GM18526 (cell line): Measurements from ENCODE around the gene EPHA1.

Experiments used
- POLR2A ChIP-seq: IDR thresholded peaks from 3 replicates; pipeline ENCODE4 v1.6.1; 2011; ENCODE audit not compliant: insufficient read length; ENCODE audit errors: extremely low read depth

Gene EPHA1

DNA sequence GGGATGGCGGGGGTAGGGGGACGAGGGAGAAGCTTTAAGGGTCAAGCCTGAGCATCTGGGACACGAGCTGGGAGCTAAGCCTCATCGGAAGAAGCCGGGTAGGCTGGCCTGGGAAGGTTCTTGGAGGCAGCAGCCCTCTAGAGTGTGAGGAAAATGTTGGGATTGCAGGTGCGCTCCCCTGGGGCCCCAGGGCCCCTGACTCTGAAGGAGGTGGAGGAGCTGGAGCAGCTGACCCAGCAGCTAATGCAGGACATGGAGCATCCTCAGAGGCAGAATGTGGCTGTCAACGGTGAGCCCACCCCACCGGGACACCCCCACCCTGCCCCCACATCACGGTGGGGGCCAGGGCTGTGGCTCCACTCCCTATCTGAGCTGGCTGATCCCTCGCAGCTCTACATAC is 20.6 kb downstream of the EPHA1 start:
- TF ChIP-seq POLR2A, result no peak

DNA sequence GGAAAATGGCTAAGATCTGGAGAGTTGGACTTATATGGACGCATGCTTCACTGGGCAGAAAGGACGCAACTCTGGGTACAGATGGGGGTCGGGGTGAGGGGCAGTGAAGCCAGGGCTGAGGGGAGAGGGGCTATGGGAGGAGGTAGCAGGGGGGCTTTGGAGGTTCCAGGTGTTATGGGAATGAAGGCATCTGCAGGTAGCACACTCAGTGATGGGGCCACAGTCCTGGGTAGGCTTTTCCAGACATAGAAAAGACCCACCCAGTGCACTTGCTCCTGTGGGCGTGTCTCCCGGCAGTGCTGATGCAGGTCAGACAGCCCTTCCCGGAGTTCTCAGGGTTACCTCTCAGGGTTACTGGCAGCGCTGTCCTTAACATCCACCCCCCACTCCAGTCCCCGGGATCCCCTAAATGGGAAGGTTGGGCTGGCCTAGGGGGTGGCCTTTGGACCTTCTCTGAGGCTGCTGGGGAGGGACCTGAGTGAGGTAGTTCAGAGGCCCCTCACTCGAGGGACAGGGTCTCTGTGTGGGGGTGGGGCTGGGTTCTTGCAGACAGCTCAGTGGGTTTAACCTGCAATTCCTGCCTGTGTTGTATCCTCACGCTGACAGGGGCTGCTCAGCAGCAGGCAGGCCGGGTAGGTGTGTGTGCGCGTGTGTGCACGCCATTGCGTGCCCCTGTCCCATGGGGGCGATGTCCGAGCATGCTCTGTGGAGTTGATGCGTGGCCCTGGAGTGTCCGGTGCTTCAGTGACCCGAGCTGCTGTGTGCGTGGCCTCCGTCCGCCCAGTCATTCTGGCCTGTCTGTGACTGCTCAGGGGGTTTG is 21.3 kb downstream of the EPHA1 start:
- no peak for TF ChIP-seq POLR2A

DNA sequence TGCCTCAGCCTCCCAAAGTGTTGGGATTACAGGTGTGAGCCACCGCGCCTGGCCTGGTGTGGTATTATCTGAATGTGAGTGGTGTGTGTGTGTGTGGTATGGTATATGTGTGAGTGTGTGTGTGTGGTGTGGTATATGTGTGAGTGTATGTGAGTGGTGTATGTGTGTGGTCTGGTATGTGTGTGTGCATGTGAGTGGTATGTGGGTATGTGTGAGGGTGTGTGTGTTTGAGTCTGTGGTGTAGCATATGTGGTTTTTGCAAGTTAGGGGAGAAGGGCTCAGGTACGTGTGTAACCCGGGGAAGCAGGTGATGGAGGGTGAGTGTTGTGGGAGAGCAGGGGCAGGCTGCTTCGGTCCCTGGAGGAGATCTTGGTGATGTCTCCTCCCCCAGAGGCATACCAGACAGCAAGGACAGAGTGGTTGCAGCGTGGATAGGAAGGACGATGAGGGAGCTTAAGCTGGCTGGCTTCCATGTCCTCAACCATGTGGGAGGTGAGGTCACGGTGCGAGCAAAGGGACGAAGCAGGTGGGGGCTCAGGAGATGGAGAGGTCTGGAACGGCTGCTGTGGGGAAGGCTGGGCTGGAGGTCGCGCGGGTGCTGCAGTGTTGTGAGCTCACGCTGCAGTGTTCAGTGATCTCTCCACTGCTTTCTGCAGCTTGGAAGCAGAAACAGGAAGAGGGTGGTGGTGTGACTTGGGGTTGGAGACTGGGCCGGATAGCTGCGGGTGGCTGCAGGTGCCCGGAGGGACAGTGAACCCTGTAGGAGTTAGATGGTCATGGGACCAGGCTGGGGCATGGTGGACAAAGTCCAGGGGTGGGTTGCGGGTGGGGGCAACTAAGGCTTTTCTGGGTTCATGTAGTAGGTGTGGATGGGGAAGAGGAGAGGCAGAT is 22.5 kb downstream of the EPHA1 start:
- no peak for TF ChIP-seq POLR2A

DNA sequence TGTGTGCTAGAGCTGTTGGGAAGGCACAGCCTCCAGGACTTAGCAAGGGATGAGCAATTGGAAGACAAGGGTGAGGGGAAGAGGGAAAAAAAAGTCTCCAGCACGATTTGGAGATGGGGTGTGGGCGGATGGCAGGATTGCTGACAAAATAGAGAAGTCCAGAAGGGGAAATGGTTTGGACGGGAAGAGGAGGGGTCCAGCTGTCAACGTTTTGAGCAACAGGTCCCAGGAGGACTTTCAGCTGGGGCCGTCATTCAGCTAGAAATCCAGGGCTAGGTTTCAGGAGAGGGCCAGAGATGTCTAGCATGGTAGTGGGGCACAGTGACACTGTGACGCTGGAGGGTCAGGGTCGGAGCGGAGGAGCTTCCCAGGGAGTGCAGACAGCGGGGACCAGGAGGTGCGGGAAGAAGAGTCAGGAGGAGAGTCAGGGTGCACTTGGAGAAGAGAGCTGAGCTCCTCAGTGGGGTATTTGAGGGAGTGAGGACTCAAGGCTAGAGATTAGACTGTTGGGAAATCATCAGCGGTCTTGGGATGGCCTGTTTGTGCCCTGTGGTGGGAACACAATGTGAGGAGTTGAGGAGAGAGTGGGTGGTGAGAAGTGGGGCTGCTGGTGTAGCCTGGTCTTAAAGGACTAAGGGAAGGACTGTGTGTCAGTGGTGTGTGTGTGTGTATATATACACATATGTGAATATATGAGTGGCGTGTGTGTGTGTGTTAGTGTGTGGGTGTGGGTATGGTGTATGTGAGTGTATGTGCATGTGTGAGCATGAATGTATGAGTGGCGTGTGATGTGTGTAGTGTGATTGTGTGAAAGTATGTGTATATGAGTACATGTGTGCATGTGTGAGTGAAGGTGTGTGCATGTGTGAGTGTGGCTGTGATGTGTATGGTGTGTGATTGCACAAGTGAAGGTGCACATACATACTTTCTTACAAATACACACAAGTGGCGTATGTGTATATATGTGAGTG is 23.7 kb downstream of the EPHA1 start:
- no peak for TF ChIP-seq POLR2A

DNA sequence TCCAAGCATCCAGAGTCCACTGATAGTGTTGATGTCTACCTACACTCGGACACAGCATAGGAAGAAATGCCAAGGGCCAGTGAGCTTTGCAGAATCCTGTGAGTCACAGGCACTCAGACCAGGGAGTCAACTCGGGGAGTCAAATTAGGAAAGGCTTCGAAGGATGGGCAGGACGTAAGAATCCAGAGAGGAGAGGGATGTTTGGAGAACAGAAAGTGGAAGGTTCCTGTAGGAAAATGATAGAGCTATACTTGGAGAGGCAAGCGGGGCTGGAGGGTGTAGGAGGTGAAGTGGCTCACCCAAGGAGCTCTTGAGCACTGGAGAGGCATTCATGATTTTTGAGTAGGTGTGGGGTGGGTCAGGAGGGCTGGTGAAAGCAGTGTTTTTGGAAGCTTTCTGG is 24.5 kb downstream of the EPHA1 start:
- no peak for TF ChIP-seq POLR2A

DNA sequence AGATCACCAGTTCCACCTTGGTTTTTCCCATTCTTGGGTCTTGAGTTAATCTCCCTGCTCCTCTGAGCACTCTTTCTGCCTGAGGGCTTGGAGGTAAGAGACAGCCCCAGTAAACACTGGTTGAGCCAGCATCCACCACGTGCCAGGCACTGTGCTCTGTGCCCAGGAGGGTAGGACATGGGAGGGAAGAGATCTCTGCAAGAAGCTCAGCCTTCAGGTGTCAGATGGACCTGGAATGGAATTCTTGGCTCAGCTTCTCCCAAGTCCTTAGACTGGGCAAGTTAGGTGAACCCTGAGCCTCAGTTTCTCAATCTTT is 25.1 kb downstream of the EPHA1 start:
- TF ChIP-seq POLR2A, result no peak

DNA sequence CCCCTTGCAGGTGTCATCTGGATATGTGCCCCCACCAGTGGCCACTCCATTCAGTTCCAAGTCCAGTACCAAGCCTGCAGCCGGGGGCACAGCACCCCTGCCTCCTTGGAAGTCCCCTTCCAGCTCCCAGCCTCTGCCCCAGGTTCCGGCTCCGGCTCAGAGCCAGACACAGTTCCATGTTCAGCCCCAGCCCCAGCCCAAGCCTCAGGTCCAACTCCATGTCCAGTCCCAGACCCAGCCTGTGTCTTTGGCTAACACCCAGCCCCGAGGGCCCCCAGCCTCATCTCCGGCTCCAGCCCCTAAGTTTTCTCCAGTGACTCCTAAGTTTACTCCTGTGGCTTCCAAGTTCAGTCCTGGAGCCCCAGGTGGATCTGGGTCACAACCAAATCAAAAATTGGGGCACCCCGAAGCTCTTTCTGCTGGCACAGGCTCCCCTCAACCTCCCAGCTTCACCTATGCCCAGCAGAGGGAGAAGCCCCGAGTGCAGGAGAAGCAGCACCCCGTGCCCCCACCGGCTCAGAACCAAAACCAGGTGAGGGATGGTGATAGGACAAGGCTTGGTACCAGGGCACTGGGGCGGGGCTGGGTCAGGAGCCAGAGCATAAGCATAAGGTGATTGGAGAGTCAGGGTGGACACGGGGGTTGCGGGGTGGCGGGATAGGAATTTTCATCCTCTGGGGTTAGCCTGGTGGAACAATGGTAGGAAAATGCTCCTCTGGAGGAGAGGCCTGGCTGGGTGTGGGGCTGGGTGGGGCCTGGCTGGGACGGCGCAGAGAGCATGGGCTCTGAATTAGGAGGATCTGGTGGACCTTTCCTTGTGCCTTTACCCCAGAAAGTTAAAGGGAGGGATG is 25.6 kb downstream of the EPHA1 start:
- no peak for TF ChIP-seq POLR2A

DNA sequence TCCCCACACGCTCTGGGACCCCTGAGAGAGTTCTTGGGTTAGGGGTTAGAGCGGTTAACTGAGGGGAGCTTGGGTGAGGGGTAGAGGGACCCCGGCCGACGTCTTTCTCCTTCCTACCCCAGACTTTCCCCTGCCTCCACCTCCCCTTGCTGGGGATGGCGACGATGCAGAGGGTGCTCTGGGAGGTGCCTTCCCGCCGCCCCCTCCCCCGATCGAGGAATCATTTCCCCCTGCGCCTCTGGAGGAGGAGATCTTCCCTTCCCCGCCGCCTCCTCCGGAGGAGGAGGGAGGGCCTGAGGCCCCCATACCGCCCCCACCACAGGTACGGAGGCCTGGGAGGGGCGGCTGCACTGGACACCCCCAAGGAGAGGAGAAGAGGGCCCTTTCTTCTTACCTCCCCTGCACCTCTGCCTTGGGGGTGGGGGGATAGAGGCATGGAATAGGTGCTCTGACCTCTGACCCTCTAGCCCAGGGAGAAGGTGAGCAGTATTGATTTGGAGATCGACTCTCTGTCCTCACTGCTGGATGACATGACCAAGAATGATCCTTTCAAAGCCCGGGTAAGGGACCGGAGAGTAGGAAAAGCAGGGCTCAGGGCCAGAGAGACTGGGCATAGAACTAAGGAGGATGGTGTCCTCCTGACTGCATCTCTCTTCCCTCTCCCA is 26.4 kb downstream of the EPHA1 start:
- no peak for TF ChIP-seq POLR2A

DNA sequence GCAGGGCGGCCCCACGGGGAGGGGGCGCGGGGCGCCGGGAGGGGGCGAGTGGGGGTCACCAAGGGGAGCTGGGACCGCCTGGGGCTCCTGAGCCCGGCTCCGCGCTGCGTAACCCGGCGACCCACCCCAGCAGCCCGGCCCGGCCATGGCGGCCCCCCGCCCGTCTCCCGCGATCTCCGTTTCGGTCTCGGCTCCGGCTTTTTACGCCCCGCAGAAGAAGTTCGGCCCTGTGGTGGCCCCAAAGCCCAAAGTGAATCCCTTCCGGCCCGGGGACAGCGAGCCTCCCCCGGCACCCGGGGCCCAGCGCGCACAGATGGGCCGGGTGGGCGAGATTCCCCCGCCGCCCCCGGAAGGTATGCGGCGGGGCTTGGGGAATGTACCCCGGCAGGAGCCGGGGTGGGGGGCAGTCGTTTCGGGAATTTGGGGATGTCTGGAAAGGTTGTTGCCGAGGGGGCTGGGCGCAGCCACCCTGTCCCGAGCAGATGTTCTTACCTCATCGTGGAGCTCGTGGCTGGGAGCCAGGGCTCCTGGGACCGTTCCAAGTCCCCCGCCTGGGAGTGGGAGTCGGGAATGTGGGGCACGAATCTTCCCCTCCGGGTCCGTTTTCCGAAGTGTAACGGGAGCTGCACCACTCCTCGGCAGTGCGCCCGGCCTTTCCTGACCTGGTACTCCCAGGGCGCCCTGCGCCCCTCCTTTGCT is 27.1 kb downstream of the EPHA1 start:
- TF ChIP-seq POLR2A, result no peak

DNA sequence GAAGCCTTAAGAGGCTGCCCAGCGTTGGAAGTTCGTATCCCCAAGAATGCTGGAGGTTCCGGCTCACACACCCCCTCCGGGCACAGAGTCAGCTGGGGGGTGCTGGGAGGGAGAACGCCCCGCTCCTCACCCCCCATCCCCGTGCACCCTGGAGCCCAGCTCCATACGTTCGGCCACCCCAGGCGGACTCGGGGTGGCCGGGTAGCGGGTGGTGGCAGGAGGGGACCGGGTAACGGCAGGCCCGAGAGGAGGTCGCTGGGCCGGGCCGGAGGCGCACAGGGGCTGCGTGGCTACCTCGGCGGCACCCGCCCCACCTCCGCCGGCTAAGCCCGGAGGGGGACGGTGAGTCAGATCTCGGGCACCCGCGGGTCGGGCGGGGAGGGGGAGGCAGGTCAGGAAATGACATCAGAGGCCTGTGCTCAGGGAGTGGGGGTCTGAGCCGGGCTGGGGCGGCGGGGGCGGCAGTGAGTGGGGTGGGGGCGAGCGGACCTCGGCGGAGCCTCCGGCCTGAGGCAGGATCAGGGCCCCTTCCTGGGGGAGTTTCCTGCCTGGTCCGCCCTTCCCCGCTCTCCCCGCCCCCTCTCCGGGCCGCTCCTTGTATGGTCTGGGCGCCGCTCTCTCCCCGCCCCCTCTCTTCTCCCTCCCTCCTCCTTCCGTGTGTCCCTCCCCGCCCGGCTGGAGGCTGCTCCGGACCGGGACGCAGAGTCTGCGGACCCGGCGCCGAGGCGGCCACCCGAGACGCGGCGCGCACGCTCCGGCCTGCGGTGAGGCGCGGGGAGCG is 27.8 kb downstream of the EPHA1 start, which contains the start of gene ZYX:
TSS of gene ZYX (plus strand) at position 700 of the 781 bp plus-strand sequence. CDS start 227 bp downstream, outside the sequence.
- TF ChIP-seq POLR2A, result peak; percentile 73

DNA sequence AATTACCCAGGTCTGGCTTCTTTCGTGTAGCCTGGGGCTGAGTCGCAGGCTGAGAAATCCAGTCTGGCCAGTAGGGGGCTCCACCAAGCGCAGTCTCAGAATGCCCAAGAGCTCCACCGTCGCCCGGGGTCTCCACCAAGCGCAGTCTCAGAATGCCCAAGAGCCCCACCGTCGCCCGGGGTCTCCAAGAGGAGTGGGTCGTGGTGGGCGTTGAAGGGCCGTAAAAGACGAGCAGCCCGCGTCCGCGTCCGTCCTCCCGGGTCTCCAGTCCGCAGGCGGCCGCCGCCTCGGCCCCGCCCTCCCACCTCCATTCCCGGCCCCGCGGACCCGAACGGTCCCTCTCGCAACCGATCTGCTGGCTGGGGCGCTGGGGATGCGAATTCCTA is 28.4 kb downstream of the EPHA1 start:
- no peak for TF ChIP-seq POLR2A

DNA sequence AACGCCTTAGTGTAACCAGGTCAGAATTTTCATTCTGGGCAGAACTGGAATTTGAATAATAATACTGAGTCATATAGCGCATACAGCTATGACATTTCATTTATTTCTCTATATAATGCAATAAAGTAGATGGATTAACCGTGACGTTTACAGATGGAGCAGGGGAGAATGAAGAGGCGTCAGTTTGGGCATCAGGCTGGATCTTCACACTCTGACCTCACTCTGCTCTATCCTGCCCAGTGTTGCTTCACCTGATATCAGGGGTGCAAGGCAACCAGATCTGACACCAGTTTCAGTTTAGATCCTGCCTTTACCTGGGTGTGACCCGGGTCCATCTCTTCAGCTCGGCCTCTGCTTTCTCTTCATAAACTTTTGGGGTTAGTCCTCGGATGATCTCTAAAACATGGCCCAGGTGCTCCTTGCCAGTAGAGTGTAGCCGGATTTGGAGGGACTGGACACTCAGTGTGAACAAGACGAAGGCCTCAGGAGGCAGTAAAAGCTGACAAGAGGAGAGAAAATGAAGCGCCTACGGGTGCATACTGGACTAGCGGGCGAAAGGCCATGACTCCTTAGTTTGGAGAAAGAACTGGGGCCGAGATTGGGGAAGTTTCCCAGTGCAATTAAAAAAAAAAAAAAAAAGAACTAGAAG is 28.9 kb downstream of the EPHA1 start:
- no peak for TF ChIP-seq POLR2A
